Measurements from ENCODE around the gene DTYMK.

GRCh38 chr2:241695651-241696050, 9.0 kb upstream of the DTYMK start:
- TF ChIP-seq CTCF (IDR thresholded peaks at IDR 0.05), result no peak
- no peak for TF ChIP-seq POLR2A (IDR thresholded peaks at IDR 0.05)
